ENCODE data around the gene DCDC2C. TPM values are rescaled to one million over a fixed set of nuclear protein-coding genes. Genes with fewer than 3 reads are reported as not detected.

Gene DCDC2C
- total and polyA plus RNA-seq, 2 experiments from 2014 or later, result 0.45 TPM; not detected in 1

GRCh38 chr2:3680548-3681345, 22.6 kb upstream of the DCDC2C start:
- Mint-ChIP-seq H3K36me3 (ENCODE audit: low read depth) (no peaks in the 10 kb centered on the region), H3K4me1 (no peaks in the 10 kb centered on the region), H3K27me3 (ENCODE audit: insufficient read depth, low read depth, poor library complexity) (peaks cover 3% of the 10 kb centered on the region), H3K27ac (no peak overlapping the region), H3K9me3 (peaks cover 61% of the 10 kb centered on the region), H3K4me3 (no peak overlapping the region)
- no peaks in the 10 kb centered on the region for H3F3A ChIP-seq (replicated peaks; ENCODE audit: low read depth)
- TF ChIP-seq ZNF114 (CRISPR knock-in tag; IDR thresholded peaks at IDR 0.05), result no peak
- no peak for TF ChIP-seq EZH2 (IDR thresholded peaks at IDR 0.05; ENCODE audit: low read depth, unreplicated experiment)
- no peak for TF ChIP-seq ZNF331 (CRISPR knock-in tag; IDR thresholded peaks at IDR 0.05; ENCODE audit: low read depth)
- TF ChIP-seq STAT1 (IDR thresholded peaks at IDR 0.05; ENCODE audit: unreplicated experiment), result no peak
- TF ChIP-seq ETS1 (IDR thresholded peaks at IDR 0.05), result no peak
- TF ChIP-seq, protein P1, sequence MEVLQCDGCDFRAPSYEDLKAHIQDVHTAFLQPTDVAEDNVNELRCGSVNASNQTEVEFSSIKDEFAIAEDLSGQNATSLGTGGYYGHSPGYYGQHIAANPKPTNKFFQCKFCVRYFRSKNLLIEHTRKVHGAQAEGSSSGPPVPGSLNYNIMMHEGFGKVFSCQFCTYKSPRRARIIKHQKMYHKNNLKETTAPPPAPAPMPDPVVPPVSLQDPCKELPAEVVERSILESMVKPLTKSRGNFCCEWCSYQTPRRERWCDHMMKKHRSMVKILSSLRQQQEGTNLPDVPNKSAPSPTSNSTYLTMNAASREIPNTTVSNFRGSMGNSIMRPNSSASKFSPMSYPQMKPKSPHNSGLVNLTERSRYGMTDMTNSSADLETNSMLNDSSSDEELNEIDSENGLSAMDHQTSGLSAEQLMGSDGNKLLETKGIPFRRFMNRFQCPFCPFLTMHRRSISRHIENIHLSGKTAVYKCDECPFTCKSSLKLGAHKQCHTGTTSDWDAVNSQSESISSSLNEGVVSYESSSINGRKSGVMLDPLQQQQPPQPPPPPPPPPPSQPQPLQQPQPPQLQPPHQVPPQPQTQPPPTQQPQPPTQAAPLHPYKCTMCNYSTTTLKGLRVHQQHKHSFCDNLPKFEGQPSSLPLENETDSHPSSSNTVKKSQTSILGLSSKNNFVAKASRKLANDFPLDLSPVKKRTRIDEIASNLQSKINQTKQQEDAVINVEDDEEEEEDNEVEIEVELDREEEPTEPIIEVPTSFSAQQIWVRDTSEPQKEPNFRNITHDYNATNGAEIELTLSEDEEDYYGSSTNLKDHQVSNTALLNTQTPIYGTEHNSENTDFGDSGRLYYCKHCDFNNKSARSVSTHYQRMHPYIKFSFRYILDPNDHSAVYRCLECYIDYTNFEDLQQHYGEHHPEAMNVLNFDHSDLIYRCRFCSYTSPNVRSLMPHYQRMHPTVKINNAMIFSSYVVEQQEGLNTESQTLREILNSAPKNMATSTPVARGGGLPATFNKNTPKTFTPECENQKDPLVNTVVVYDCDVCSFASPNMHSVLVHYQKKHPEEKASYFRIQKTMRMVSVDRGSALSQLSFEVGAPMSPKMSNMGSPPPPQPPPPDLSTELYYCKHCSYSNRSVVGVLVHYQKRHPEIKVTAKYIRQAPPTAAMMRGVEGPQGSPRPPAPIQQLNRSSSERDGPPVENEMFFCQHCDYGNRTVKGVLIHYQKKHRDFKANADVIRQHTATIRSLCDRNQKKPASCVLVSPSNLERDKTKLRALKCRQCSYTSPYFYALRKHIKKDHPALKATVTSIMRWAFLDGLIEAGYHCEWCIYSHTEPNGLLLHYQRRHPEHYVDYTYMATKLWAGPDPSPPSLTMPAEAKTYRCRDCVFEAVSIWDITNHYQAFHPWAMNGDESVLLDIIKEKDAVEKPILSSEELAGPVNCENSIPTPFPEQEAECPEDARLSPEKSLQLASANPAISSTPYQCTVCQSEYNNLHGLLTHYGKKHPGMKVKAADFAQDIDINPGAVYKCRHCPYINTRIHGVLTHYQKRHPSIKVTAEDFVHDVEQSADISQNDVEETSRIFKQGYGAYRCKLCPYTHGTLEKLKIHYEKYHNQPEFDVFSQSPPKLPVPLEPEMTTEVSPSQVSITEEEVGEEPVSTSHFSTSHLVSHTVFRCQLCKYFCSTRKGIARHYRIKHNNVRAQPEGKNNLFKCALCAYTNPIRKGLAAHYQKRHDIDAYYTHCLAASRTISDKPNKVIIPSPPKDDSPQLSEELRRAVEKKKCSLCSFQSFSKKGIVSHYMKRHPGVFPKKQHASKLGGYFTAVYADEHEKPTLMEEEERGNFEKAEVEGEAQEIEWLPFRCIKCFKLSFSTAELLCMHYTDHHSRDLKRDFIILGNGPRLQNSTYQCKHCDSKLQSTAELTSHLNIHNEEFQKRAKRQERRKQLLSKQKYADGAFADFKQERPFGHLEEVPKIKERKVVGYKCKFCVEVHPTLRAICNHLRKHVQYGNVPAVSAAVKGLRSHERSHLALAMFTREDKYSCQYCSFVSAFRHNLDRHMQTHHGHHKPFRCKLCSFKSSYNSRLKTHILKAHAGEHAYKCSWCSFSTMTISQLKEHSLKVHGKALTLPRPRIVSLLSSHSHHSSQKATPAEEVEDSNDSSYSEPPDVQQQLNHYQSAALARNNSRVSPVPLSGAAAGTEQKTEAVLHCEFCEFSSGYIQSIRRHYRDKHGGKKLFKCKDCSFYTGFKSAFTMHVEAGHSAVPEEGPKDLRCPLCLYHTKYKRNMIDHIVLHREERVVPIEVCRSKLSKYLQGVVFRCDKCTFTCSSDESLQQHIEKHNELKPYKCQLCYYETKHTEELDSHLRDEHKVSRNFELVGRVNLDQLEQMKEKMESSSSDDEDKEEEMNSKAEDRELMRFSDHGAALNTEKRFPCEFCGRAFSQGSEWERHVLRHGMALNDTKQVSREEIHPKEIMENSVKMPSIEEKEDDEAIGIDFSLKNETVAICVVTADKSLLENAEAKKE (CRISPR knock-in tag; IDR thresholded peaks at IDR 0.05), result no peak
- TF ChIP-seq, protein P2, sequence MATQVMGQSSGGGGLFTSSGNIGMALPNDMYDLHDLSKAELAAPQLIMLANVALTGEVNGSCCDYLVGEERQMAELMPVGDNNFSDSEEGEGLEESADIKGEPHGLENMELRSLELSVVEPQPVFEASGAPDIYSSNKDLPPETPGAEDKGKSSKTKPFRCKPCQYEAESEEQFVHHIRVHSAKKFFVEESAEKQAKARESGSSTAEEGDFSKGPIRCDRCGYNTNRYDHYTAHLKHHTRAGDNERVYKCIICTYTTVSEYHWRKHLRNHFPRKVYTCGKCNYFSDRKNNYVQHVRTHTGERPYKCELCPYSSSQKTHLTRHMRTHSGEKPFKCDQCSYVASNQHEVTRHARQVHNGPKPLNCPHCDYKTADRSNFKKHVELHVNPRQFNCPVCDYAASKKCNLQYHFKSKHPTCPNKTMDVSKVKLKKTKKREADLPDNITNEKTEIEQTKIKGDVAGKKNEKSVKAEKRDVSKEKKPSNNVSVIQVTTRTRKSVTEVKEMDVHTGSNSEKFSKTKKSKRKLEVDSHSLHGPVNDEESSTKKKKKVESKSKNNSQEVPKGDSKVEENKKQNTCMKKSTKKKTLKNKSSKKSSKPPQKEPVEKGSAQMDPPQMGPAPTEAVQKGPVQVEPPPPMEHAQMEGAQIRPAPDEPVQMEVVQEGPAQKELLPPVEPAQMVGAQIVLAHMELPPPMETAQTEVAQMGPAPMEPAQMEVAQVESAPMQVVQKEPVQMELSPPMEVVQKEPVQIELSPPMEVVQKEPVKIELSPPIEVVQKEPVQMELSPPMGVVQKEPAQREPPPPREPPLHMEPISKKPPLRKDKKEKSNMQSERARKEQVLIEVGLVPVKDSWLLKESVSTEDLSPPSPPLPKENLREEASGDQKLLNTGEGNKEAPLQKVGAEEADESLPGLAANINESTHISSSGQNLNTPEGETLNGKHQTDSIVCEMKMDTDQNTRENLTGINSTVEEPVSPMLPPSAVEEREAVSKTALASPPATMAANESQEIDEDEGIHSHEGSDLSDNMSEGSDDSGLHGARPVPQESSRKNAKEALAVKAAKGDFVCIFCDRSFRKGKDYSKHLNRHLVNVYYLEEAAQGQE (IDR thresholded peaks at IDR 0.05; ENCODE audit: unreplicated experiment), result no peak
- H3K79me2 ChIP-seq (replicated peaks; ENCODE audit: insufficient read depth), result no peaks in the 10 kb centered on the region
- H3K9me2 ChIP-seq (ENCODE audit: insufficient read depth), result no peaks in the 10 kb centered on the region
- no peak for DNase-seq (ENCODE audit: low spot score)
- no peaks in the 10 kb centered on the region for H4K20me1 ChIP-seq (replicated peaks; ENCODE audit: insufficient read depth)
- H3K4me1 ChIP-seq (ENCODE audit: insufficient read depth), result no peaks in the 10 kb centered on the region
- no peaks in the 10 kb centered on the region for H3K27me3 ChIP-seq (ENCODE audit: insufficient read depth)
- no peak overlapping the region for H3K4me3 ChIP-seq
- ATAC-seq, result no peak
- H3K4me2 ChIP-seq, result no peak overlapping the region
- H2AFZ ChIP-seq, result no peak overlapping the region
- H3K27ac ChIP-seq (ENCODE audit: low read depth), result no peak overlapping the region
- H3K36me3 ChIP-seq (ENCODE audit: insufficient read depth), result no peaks in the 10 kb centered on the region

Data from GM23338 (cell line).